NB4 (cell line): ENCODE measurements around the gene SYTL2.

Experiments used
- MYC ChIP-seq: IDR thresholded peaks from 2 replicates; pipeline ENCODE4 v1.6.1; 2011; ENCODE audit warnings: low read depth, low read length
- TF ChIP-seq, protein P1 (sequence below): IDR thresholded peaks from one replicate; pipeline ENCODE4 v1.5.1; 2012; ENCODE audit warnings: low read depth, low read length
- TF ChIP-seq, protein P2 (sequence below): IDR thresholded peaks from 2 replicates; pipeline ENCODE4 v1.6.1; 2011; ENCODE audit warnings: low read depth, low read length

DNA sequence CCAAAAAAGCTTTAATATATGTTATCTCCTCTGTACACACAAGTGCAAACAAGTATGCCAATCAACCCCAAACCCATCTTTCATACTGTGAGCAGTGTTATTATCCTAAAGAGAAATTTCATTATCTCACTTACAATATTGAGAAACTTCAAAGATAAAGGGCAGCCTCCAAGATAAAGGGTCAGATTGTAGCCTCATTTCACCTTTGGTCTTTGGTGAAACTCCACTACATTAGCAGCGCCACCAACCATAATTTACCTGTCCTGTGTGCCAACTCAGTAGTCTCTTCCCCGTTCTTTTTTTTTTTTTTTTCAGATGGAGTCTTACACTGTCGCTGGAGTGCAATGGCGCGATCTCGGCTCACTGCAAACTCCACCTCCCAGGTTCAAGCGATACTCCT is 9.4 kb downstream of the SYTL2 start:
- TF ChIP-seq, protein P1, sequence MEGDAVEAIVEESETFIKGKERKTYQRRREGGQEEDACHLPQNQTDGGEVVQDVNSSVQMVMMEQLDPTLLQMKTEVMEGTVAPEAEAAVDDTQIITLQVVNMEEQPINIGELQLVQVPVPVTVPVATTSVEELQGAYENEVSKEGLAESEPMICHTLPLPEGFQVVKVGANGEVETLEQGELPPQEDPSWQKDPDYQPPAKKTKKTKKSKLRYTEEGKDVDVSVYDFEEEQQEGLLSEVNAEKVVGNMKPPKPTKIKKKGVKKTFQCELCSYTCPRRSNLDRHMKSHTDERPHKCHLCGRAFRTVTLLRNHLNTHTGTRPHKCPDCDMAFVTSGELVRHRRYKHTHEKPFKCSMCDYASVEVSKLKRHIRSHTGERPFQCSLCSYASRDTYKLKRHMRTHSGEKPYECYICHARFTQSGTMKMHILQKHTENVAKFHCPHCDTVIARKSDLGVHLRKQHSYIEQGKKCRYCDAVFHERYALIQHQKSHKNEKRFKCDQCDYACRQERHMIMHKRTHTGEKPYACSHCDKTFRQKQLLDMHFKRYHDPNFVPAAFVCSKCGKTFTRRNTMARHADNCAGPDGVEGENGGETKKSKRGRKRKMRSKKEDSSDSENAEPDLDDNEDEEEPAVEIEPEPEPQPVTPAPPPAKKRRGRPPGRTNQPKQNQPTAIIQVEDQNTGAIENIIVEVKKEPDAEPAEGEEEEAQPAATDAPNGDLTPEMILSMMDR: no peak
- no peak for TF ChIP-seq MYC
- TF ChIP-seq, protein P2, sequence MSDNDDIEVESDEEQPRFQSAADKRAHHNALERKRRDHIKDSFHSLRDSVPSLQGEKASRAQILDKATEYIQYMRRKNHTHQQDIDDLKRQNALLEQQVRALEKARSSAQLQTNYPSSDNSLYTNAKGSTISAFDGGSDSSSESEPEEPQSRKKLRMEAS: no peak
